ENCODE results near the gene MIF.
"Not testable (repeated sequence)": the region's sequence is repeated elsewhere in the genome, so short reads cannot be mapped to it uniquely, and the experiment has no call there.

MIF gene

GRCh38 chr22:23900227-23900626, 6.0 kb downstream of the MIF start:
- DNase-seq = not testable (repeated sequence)

GRCh38 chr22:23901600-23901999, 7.4 kb downstream of the MIF start:
- no peak for DNase-seq

GRCh38 chr22:23903328-23903971, 9.3 kb downstream of the MIF start:
- DNase-seq = no peak

GRCh38 chr22:23904573-23905254, 10.5 kb downstream of the MIF start:
- DNase-seq = peak in 46 of 58 donors; percentile 9 to 89 (median 64)

- DNase-seq = no peak
These were observed 12.5 kb downstream of the MIF start for GRCh38 chr22:23906641-23907040.

GRCh38 chr22:23907423-23907822, 13.2 kb downstream of the MIF start:
- not testable (repeated sequence) for DNase-seq

- no peak for DNase-seq
These were observed 14.5 kb downstream of the MIF start for GRCh38 chr22:23908587-23909205.

GRCh38 chr22:23909296-23909898, 15.2 kb downstream of the MIF start:
- DNase-seq = peak in 1 of 58 donors; percentile 6

GRCh38 chr22:23910496-23911190, 16.5 kb downstream of the MIF start:
- no peak for DNase-seq

GRCh38 chr22:23911318-23911980, 17.3 kb downstream of the MIF start:
- DNase-seq = no peak

GRCh38 chr22:23912293-23912903, 18.2 kb downstream of the MIF start:
- DNase-seq = no peak

GRCh38 chr22:23913306-23913660, 19.1 kb downstream of the MIF start:
- no peak for DNase-seq

- DNase-seq = peak; percentile 76 to 100 (median 98)
These were observed 19.6 kb downstream of the MIF start for GRCh38 chr22:23913661-23914353.

GRCh38 chr22:23915290-23915689, 21.1 kb downstream of the MIF start:
- no peak for DNase-seq

- DNase-seq = not testable (repeated sequence)
These were observed 26.1 kb downstream of the MIF start for GRCh38 chr22:23920267-23920611.

GRCh38 chr22:23921586-23922201, 27.5 kb downstream of the MIF start:
- not testable (repeated sequence) for DNase-seq

- DNase-seq = no peak
These were observed 28.7 kb downstream of the MIF start for GRCh38 chr22:23922921-23923320.

GRCh38 chr22:23925020-23925606, 30.9 kb downstream of the MIF start:
- no peak for DNase-seq

GRCh38 chr22:23926561-23926960, 32.4 kb downstream of the MIF start:
- DNase-seq = no peak
